ENCODE measurements around the gene SHC1.
A peak's percentile ranks its signal among the peaks of the same experiment; 100 is the strongest.

The SHC1 gene

GRCh38 chr1:154936555-154937084 lies 33.9 kb downstream of the SHC1 start, which contains the start of gene PMVK:
Gene PMVK, minus strand, starts transcription at chr1:154936719. Its CDS starts 34 bp downstream, at chr1:154936685.
- CTCF ChIA-PET = interaction anchor here (0.6 to 2.9 kb wide), 21 partner anchors 8 to 457 kb away, joined by 3 to 15 read pairs (median 6); partner anchors contain the start of gene PBXIP1
- TF ChIP-seq CTCF (IDR thresholded peaks at IDR 0.05; ENCODE audit: insufficient read depth, low read length, missing control alignments) = peak; percentile 46
- POLR2A ChIA-PET = interaction anchor here (0.9 to 2.0 kb wide), 8 partner anchors 9 to 309 kb away, joined by 3 to 8 read pairs (median 3); partner anchors contain the start of gene PBXIP1
- peak; percentile 76 for DNase-seq (ENCODE audit: low read depth, low spot score)
- H3K4me3 ChIP-seq (ENCODE audit: low read depth, low read length) = peak within 1 kb of the TSS; percentile 95

- CTCF ChIA-PET = interaction anchor here (0.6 to 2.9 kb wide), 21 partner anchors 8 to 457 kb away, joined by 3 to 15 read pairs (median 6); partner anchors contain the start of gene PBXIP1
- DNase-seq (ENCODE audit: low read depth, low spot score) = no peak
- POLR2A ChIA-PET = interaction anchor here (0.9 to 2.0 kb wide), 8 partner anchors 9 to 309 kb away, joined by 3 to 8 read pairs (median 3); partner anchors contain the start of gene PBXIP1
- peak overlapping the region; percentile 95 for H3K4me3 ChIP-seq (ENCODE audit: low read depth, low read length)
- TF ChIP-seq CTCF (IDR thresholded peaks at IDR 0.05; ENCODE audit: insufficient read depth, low read length, missing control alignments) = no peak
These were observed 34.6 kb downstream of the SHC1 start for GRCh38 chr1:154935749-154936554.

GRCh38 chr1:154934358-154934948 lies 36.1 kb downstream of the SHC1 start:
- no peak for DNase-seq (ENCODE audit: low read depth, low spot score)
- CTCF ChIA-PET = interaction anchor here (0.7 to 2.1 kb wide), 5 partner anchors 10 to 264 kb away, joined by 3 to 11 read pairs (median 3); no protein-coding TSS in a partner anchor
- POLR2A ChIA-PET = no interaction called here
- no peak overlapping the region for H3K4me3 ChIP-seq (ENCODE audit: low read depth, low read length)
- TF ChIP-seq CTCF (IDR thresholded peaks at IDR 0.05; ENCODE audit: insufficient read depth, low read length, missing control alignments) = no peak

GRCh38 chr1:154931940-154932487 lies 38.5 kb downstream of the SHC1 start:
- CTCF ChIA-PET = interaction anchor here (0.8 to 1.7 kb wide), 3 partner anchors 13 to 264 kb away, joined by 3 to 4 read pairs (median 4); no protein-coding TSS in a partner anchor
- H3K4me3 ChIP-seq (ENCODE audit: low read depth, low read length) = no peak overlapping the region
- POLR2A ChIA-PET = no interaction called here

GRCh38 chr1:154926201-154926600 lies 44.3 kb downstream of the SHC1 start:
- CTCF ChIA-PET = interaction anchor here (0.7 to 1.7 kb wide), 2 partner anchors 9 to 10 kb away, joined by 3 to 7 read pairs; partner anchors contain the start of gene PMVK

More at GRCh38 chr1:154931940-154932487, 38.5 kb downstream of the SHC1 start:
- TF ChIP-seq CTCF (IDR thresholded peaks at IDR 0.05; ENCODE audit: insufficient read depth, low read length, missing control alignments) = no peak
- DNase-seq (ENCODE audit: low read depth, low spot score) = no peak

More at GRCh38 chr1:154926201-154926600, 44.3 kb downstream of the SHC1 start:
- no peak for DNase-seq (ENCODE audit: low read depth, low spot score)
- no peak overlapping the region for H3K4me3 ChIP-seq (ENCODE audit: low read depth, low read length)
- POLR2A ChIA-PET = no interaction called here
- no peak for TF ChIP-seq CTCF (IDR thresholded peaks at IDR 0.05; ENCODE audit: insufficient read depth, low read length, missing control alignments)
